Glutamatergic neuron (in vitro differentiated cells): ENCODE measurements around the gene OR7E24. TPM values are rescaled to one million over a fixed set of nuclear protein-coding genes. Genes with fewer than 3 reads are reported as not detected.
"Not testable (repeated sequence)": the region's sequence is repeated elsewhere in the genome, so short reads cannot be mapped to it uniquely, and the experiment has no call there.

Source experiments
- DNase-seq: peaks from one replicate; pipeline ENCODE4 v3.0.0; 2022
- H3K27ac Mint-ChIP-seq: one replicate; pipeline ENCODE4 v1.8.0; 2020; ENCODE audit warnings: mild to moderate bottlenecking, mixed read lengths, inconsistent platforms; ENCODE audit not compliant: unreplicated experiment
- H3K27me3 Mint-ChIP-seq: one replicate; pipeline ENCODE4 v1.8.0; 2020; ENCODE audit warnings: mild to moderate bottlenecking, moderate library complexity, mixed read lengths, inconsistent platforms; ENCODE audit not compliant: unreplicated experiment
- H3K36me3 Mint-ChIP-seq: one replicate; pipeline ENCODE4 v1.8.0; 2020; ENCODE audit warnings: mild to moderate bottlenecking, mixed read lengths, inconsistent platforms; ENCODE audit not compliant: unreplicated experiment
- H3K4me1 Mint-ChIP-seq: one replicate; pipeline ENCODE4 v1.8.0; 2020; ENCODE audit warnings: mild to moderate bottlenecking, low read depth, mixed read lengths, inconsistent platforms; ENCODE audit not compliant: unreplicated experiment
- H3K4me3 Mint-ChIP-seq: one replicate; pipeline ENCODE4 v1.8.0; 2020; ENCODE audit warnings: mild to moderate bottlenecking, mixed read lengths, inconsistent platforms; ENCODE audit not compliant: unreplicated experiment
- H3K9me3 Mint-ChIP-seq: one replicate; pipeline ENCODE4 v1.8.0; 2020; ENCODE audit warnings: mild to moderate bottlenecking, moderate library complexity, mixed read lengths, inconsistent platforms; ENCODE audit not compliant: unreplicated experiment
- CTCF ChIP-seq: fragments of 200-600 bp; sonication (generic); IDR thresholded peaks from one replicate; pipeline ENCODE4 v1.5.0; 2021; ENCODE audit not compliant: partially characterized antibody, unreplicated experiment
- long read RNA-seq: library from polyadenylated mRNA; unstranded; transcript quantifications from one replicate; pipeline ENCODE4 v2.0.0, GENCODE V29; 2020; ENCODE audit not compliant: unreplicated experiment
- total RNA-seq: library from RNA; stranded (reverse); fragmentation: NEBNext Ultra II Directional; extraction: Animal tissue kit (Norgen Biotek cat#: 25700); gene quantifications from one replicate; pipeline ENCODE4 v1.2.1, GENCODE V29; 2021; ENCODE audit not compliant: unreplicated experiment

OR7E24 gene
- not detected for total RNA-seq
- long read RNA-seq: 0 reads

GRCh38 chr19:9250630-9251029, at the start of gene OR7E24:
OR7E24 (plus strand) TSS chr19:9250930; CDS start chr19:9251044, 114 bp downstream.
- H3K27me3 Mint-ChIP-seq: peaks cover 2% of the 10 kb centered on the region
- H3K9me3 Mint-ChIP-seq: peaks cover 9% of the 10 kb centered on the region
- H3K36me3 Mint-ChIP-seq: peaks cover 7% of the 10 kb centered on the region
- no peak within 1 kb of the TSS for H3K27ac Mint-ChIP-seq
- H3K4me1 Mint-ChIP-seq: no peaks in the 10 kb centered on the region
- no peak for TF ChIP-seq CTCF
- H3K4me3 Mint-ChIP-seq: no peak within 1 kb of the TSS
- DNase-seq: no peak

- H3K4me3 Mint-ChIP-seq: no peak overlapping the region
- H3K27me3 Mint-ChIP-seq: no peaks in the 10 kb centered on the region
- peak; percentile 78 for TF ChIP-seq CTCF
- no peaks in the 10 kb centered on the region for H3K36me3 Mint-ChIP-seq
- peaks cover 4% of the 10 kb centered on the region for H3K9me3 Mint-ChIP-seq
- H3K27ac Mint-ChIP-seq: no peak overlapping the region
- DNase-seq: peak; percentile 75
- H3K4me1 Mint-ChIP-seq: no peaks in the 10 kb centered on the region
Measured at GRCh38 chr19:9205501-9206113, 45.1 kb upstream of the OR7E24 start.

- Mint-ChIP-seq H3K9me3 (peaks cover 9% of the 10 kb centered on the region), H3K27me3 (no peaks in the 10 kb centered on the region), H3K4me3 (no peak within 1 kb of the TSS), H3K27ac (no peak within 1 kb of the TSS), H3K4me1 (no peaks in the 10 kb centered on the region), H3K36me3 (peaks cover under 1% of the 10 kb centered on the region)
- no peak for TF ChIP-seq CTCF
- no peak for DNase-seq
Measured at GRCh38 chr19:9219489-9219888, 31.2 kb upstream of the OR7E24 start, which contains the start of gene OR7D4. OR7D4 (minus strand) TSS chr19:9219589; CDS start chr19:9214837, 4,752 bp downstream.

GRCh38 chr19:9251236-9251635, 506 bp downstream of the OR7E24 start:
- TF ChIP-seq CTCF: no peak
- no peak for DNase-seq
- Mint-ChIP-seq H3K27ac (no peak overlapping the region), H3K4me1 (no peaks in the 10 kb centered on the region), H3K4me3 (no peak overlapping the region), H3K36me3 (peaks cover 7% of the 10 kb centered on the region), H3K27me3 (peaks cover 2% of the 10 kb centered on the region), H3K9me3 (peaks cover 9% of the 10 kb centered on the region)

GRCh38 chr19:9283485-9283884, 32.8 kb downstream of the OR7E24 start:
- not testable (repeated sequence) for H3K4me3 Mint-ChIP-seq, H3K27ac Mint-ChIP-seq, H3K4me1 Mint-ChIP-seq, DNase-seq, H3K27me3 Mint-ChIP-seq
- Mint-ChIP-seq H3K36me3 (peaks cover 22% of the 10 kb centered on the region), H3K9me3 (peaks cover 28% of the 10 kb centered on the region)
